ENCODE measurements around the gene VPS52.
A peak's percentile ranks its signal among the peaks of the same experiment; 100 is the strongest.

The VPS52 gene

DNA sequence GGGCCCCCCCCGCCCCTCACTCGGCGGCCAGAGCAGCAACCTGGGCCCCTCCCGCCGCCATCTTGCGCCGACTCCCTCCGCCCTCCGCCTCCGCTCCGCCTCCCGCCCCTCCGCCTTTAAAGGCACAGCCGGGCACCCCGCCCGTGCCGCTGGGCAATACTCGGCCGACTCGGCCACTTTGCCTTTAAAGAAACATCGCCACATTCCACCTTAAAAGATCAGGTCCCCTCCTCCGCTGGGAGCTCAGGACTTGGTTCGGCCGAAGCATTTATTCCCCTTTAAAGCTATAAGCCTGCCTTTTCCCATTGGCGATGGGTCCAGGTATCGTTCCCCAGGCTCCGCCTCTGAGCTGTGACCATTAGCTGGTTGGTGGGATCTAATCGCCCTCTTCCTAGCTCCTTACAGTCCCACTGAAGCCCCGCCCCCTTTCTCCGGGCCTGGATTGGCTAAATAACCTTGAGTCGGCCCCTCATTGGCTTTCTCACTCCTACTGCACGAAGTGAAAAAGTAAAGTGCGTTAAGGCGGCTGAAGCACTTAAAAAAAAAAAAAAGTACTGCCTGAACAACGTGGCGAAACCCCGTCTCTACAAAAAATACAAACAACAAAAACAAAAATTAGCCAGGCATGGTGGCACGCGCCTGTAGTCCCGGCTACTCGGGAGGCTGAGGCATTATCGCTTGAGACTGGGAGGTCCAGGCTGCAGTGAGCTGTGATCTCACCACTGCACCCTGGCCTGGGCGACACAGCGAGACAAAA is 46.2 kb upstream of the VPS52 start, which contains the start of gene ZBTB22:
Gene ZBTB22 (minus strand): TSS at position 76 of the 757 bp plus-strand sequence. CDS start 828 bp downstream, outside the sequence.
- peak within 1 kb of the TSS; percentile 58 for H3K4me3 ChIP-seq (ENCODE audit: low read depth, low read length)
- in situ Hi-C loops (cut with HindIII; ENCODE audit: low sequenced_read_pairs): no loop called here
- peak; percentile 99 for DNase-seq (ENCODE audit: low read depth, low spot score)
- TF ChIP-seq CTCF (IDR thresholded peaks at IDR 0.05; ENCODE audit: low read depth, low read length): no peak

DNA sequence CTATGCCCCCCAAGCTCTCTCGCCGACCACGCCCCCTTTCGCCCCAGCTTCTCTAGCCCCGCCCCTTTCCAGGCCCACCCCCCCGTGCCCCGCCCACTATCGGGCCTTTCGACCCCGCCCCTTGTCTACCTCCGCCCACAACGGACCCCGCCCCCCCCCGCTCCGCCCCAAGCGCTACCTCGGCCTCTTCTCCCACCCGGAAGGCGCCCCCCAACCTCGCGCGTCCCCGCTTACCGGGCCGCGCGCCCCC is 45.7 kb upstream of the VPS52 start:
- TF ChIP-seq CTCF (IDR thresholded peaks at IDR 0.05; ENCODE audit: low read depth, low read length): no peak
- in situ Hi-C loops (cut with HindIII; ENCODE audit: low sequenced_read_pairs): no loop called here
- peak overlapping the region; percentile 58 for H3K4me3 ChIP-seq (ENCODE audit: low read depth, low read length)
- no peak for DNase-seq (ENCODE audit: low read depth, low spot score)

DNA sequence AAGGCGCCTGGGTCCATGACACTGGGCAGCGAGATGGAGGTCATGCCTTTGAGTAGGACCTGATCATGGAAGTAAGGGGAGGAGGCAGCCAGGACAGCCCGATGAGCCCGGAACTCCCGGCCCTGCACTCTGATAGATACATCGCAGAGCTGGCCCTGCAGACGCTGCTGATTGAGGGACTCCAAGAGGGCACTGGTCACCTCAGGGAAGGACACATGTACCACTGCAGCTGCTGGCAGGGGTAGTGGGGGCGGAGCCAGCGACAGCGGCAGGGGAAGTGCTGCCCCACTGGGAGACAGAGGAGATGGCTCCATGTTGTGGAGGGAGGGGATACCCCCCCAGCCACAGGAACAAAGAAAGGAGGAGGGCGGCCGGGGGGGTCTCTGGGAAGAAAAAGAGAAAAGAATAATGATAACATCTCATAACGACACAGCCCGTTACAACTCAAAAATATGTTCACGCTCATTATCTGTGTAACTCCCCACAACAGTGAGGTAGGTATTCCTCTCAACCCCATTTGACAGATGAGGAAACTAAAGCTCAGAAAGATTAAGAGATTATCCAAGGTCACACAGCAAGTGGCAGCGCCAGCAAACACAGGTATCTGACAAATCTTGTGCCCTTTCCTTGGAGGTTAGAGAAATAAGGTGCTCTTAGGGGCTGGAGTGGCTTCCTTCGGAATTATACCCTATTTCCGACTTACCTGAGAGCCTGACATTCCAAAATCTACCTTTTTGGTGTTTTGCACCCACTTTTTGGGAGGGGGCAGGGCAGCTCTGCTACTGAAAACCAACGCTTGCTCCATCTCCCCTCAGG is 45.1 kb upstream of the VPS52 start:
- in situ Hi-C loops (cut with HindIII; ENCODE audit: low sequenced_read_pairs): no loop called here
- no peak for DNase-seq (ENCODE audit: low read depth, low spot score)
- TF ChIP-seq CTCF (IDR thresholded peaks at IDR 0.05; ENCODE audit: low read depth, low read length): no peak
- H3K4me3 ChIP-seq (ENCODE audit: low read depth, low read length): peak overlapping the region; percentile 58

DNA sequence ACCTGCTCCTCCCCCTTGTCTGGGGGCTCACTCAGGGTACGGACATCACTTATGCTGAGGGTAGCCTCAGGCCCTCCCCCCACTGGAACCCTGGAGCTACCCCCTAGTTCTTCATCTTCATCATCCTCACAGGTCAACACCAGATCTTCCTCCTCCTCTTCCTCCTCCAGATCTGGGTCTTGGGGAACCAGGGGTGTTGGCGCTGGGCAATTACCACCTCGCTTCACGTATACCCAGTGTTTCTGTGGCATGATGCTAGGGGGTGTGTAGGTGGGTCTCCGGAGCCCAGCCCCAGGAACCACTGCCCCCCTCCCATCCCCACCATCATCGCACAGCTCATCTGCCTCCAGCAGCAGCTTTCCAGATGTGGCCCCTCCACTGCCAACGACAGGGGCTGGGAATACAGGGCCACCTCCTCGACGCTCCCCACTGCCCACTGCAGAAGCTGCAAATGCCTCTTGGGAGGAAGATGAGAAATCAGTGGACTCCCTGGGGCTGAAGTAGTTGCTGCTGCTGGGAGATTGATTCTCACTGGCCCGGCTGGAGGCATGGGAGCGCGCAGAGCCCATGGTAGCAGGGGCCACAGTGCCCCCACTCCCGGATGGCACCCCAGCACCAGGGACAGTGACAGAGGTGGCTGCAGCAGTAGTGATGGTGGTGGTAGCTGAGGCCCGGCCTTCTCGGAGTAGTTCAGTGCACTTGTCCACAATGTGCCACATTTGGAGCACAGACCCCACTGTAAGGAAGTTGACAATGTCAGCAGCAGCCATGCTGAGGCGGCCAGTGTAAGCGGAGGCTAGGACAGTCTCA is 44.3 kb upstream of the VPS52 start:
- no peak for TF ChIP-seq CTCF (IDR thresholded peaks at IDR 0.05; ENCODE audit: low read depth, low read length)
- no peak for DNase-seq (ENCODE audit: low read depth, low spot score)
- in situ Hi-C loops (cut with HindIII; ENCODE audit: low sequenced_read_pairs): no loop called here
- H3K4me3 ChIP-seq (ENCODE audit: low read depth, low read length): no peak overlapping the region

GRCh38 chr6:33314943-33315792 is 43.5 kb upstream of the VPS52 start:
- in situ Hi-C loops (cut with HindIII; ENCODE audit: low sequenced_read_pairs): no loop called here
- peak; percentile 3 for DNase-seq (ENCODE audit: low read depth, low spot score)
- H3K4me3 ChIP-seq (ENCODE audit: low read depth, low read length): peak overlapping the region; percentile 83
- TF ChIP-seq CTCF (IDR thresholded peaks at IDR 0.05; ENCODE audit: low read depth, low read length): no peak

Measured in astrocyte of the spinal cord (primary cell).